Neutrophil (primary cell): ENCODE data around the gene RABEP1.
"Not testable (repeated sequence)": the region's sequence is repeated elsewhere in the genome, so short reads cannot be mapped to it uniquely, and the experiment has no call there.

ENCODE experiments used
- H3K27ac ChIP-seq: fragments of 200-600 bp; sonication (generic); 2 replicates; pipeline ENCODE4 v1.5.1; 2016; ENCODE audit warnings: mild to moderate bottlenecking, moderate library complexity
- H3K27me3 ChIP-seq: fragments of 200-600 bp; sonication (generic); 2 replicates; pipeline ENCODE4 v1.6.0; 2016; ENCODE audit warnings: mild to moderate bottlenecking
- H3K36me3 ChIP-seq: fragments of 200-600 bp; sonication (generic); 2 replicates; pipeline ENCODE4 v1.5.1; 2017
- H3K4me1 ChIP-seq, 2 experiments: fragments of 200-600 bp in 1 of 2; sonication (generic) in 1 of 2; 1 replicate in 1 of 2; 2 replicates in 1 of 2; pipeline versions ENCODE4 v1.5.1 to v1.6.1; 2013 to 2016; ENCODE audit warnings: low read depth in 1 of 2, low read length in 1 of 2, mild to moderate bottlenecking in 1 of 2, moderate library complexity in 1 of 2; ENCODE audit not compliant: control insufficient read depth in 1 of 2, insufficient read depth in 1 of 2
- H3K4me3 ChIP-seq, 2 experiments: fragments of 200-600 bp in 1 of 2; sonication (generic) in 1 of 2; 1 replicate in 1 of 2; 2 replicates in 1 of 2; pipeline ENCODE4 v1.5.1; 2013 to 2016; ENCODE audit warnings: low read depth in 1 of 2, low read length in 1 of 2, mild to moderate bottlenecking in 1 of 2, moderate library complexity in 1 of 2
- H3K9me3 ChIP-seq: fragments of 200-600 bp; sonication (generic); 2 replicates; pipeline ENCODE4 v1.5.1; 2016
- TF ChIP-seq, protein P1 (sequence below): fragments of 200-600 bp; sonication (generic); IDR thresholded peaks from 2 replicates; pipeline ENCODE4 v1.5.1; 2016; ENCODE audit warnings: antibody characterized with exemption

RABEP1 gene

DNA sequence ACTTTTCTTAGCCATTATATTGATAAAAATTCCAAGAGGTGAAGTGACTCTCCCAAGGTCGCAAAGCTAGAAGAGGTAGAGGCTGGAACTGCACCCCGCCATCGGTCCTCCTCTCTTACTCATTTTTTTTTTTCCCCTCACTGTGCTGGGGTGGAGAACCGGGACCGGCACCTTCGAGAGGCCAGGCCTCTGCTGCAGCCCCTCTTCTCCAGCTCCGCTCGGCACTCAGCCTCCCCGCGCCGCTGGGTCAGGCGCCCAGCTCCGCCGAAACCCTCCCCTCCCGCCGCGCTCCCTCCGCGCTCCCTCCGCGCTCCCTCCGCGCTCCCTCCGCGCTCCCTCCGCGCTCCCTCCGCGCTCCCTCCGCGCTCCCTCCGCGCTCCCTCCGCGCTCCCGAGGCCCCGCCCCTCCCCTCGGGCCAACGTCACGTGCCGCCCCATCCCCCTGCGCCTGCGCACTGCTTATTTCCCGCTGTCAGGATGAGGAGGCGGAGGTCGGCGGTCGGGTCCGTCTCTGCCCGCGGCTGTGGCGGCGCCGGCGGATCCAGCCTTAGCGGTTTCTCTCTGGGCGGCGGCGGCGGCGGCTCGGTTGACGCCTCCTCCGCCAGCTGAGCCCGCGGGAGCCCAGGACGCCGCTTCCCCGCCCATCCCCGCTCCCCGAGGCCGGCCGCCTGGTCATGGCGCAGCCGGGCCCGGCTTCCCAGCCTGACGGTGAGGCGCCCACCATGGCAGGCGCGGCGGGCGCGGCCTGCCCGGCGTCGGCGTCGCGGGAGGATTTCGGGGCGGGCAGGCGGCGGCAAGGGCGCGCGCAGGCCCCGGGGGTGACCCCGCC, at the start of gene RABEP1:
Gene RABEP1, plus strand, starts transcription at position 471 of the 828 bp plus-strand sequence. Its CDS starts 203 bp downstream, at position 674.
- no peaks in the 10 kb centered on the region for H3K9me3 ChIP-seq
- TF ChIP-seq, protein P1, sequence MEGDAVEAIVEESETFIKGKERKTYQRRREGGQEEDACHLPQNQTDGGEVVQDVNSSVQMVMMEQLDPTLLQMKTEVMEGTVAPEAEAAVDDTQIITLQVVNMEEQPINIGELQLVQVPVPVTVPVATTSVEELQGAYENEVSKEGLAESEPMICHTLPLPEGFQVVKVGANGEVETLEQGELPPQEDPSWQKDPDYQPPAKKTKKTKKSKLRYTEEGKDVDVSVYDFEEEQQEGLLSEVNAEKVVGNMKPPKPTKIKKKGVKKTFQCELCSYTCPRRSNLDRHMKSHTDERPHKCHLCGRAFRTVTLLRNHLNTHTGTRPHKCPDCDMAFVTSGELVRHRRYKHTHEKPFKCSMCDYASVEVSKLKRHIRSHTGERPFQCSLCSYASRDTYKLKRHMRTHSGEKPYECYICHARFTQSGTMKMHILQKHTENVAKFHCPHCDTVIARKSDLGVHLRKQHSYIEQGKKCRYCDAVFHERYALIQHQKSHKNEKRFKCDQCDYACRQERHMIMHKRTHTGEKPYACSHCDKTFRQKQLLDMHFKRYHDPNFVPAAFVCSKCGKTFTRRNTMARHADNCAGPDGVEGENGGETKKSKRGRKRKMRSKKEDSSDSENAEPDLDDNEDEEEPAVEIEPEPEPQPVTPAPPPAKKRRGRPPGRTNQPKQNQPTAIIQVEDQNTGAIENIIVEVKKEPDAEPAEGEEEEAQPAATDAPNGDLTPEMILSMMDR = peak; percentile 53
- no peaks in the 10 kb centered on the region for H3K27me3 ChIP-seq
- no peaks in the 10 kb centered on the region for H3K36me3 ChIP-seq
- H3K4me3 ChIP-seq = peak within 1 kb of the TSS; percentile 66 to 84
- H3K27ac ChIP-seq = peak within 1 kb of the TSS; percentile 89
- peaks cover 18 to 19% of the 10 kb centered on the region in 2 experiments for H3K4me1 ChIP-seq

DNA sequence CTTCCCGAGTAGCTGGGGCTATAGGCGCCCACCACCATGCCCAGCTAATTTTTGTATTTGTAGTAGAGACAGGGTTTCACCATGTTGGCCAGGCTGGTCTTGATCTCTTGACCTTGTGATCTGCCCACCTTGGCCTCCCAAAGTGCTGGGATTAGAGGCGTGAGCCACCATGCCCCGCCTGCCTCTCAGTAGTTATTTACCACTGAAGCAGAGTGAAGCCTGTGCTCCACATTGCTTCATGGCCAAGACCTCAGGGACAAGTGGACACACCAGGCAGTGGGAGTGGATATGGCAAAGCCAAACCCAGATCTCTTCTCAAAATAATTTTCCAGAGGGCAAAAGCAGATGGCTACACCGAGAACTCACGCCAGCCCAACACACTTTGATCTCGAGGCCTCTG, 48.6 kb upstream of the RABEP1 start:
- H3K27ac ChIP-seq, H3K4me1 ChIP-seq, H3K27me3 ChIP-seq, H3K36me3 ChIP-seq, H3K9me3 ChIP-seq, H3K4me3 ChIP-seq: not testable (repeated sequence)

- Histone ChIP-seq H3K4me3 (no peak within 1 kb of the TSS), H3K9me3 (no peaks in the 10 kb centered on the region), H3K4me1 (no peaks in the 10 kb centered on the region), H3K27me3 (no peaks in the 10 kb centered on the region), H3K36me3 (no peaks in the 10 kb centered on the region), H3K27ac (no peak within 1 kb of the TSS)
- TF ChIP-seq, protein P1 = no peak
These were observed 47.2 kb upstream of the RABEP1 start, which contains the start of gene SCIMP for GRCh38 chr17:5234645-5235576. Gene SCIMP (minus strand): TSS chr17:5234860. CDS start chr17:5234755, 105 bp downstream.

- H3K27ac ChIP-seq = no peak overlapping the region
- TF ChIP-seq, protein P1 = no peak
- H3K27me3 ChIP-seq = no peaks in the 10 kb centered on the region
- no peaks in the 10 kb centered on the region for H3K9me3 ChIP-seq
- no peaks in the 10 kb centered on the region for H3K4me1 ChIP-seq
- no peak overlapping the region for H3K4me3 ChIP-seq
- no peaks in the 10 kb centered on the region for H3K36me3 ChIP-seq
These were observed 45.0 kb upstream of the RABEP1 start for GRCh38 chr17:5236938-5237540.

- TF ChIP-seq, protein P1 = peak; percentile 57
- no peaks in the 10 kb centered on the region for H3K9me3 ChIP-seq
- no peaks in the 10 kb centered on the region for H3K27me3 ChIP-seq
- no peak overlapping the region for H3K4me3 ChIP-seq
- H3K27ac ChIP-seq = no peak overlapping the region
- no peaks in the 10 kb centered on the region for H3K4me1 ChIP-seq
- H3K36me3 ChIP-seq = no peaks in the 10 kb centered on the region
These were observed 44.5 kb upstream of the RABEP1 start for GRCh38 chr17:5237541-5238016.
